ENCODE results near the gene ARSB. TPM values are rescaled to one million over a fixed set of nuclear protein-coding genes. Genes with fewer than 3 reads are reported as not detected.
A peak's percentile ranks its signal among the peaks of the same experiment; 100 is the strongest.

Gene ARSB
- total and polyA plus RNA-seq, 12 donors = 1.9 to 24.5 (median 14.5) TPM

- no peak overlapping the region for H3K27ac ChIP-seq
- no peak overlapping the region for H3K4me3 ChIP-seq
- H3K27me3 ChIP-seq = no peaks in the 10 kb centered on the region
- no peaks in the 10 kb centered on the region for H3K36me3 ChIP-seq (replicated peaks in 1 of 2)
- no peak for DNase-seq
- intact Hi-C loops (cut with DNase I) = no loop called here
- peaks cover 4 to 16% of the 10 kb centered on the region in 2 donors for H3K4me1 ChIP-seq (replicated peaks in 1 of 2)
- WGBS, 4 donors = 84 to 93% (median 86%) methylated on average over 6 of the region's 6 CpGs
- TF ChIP-seq, protein P1, sequence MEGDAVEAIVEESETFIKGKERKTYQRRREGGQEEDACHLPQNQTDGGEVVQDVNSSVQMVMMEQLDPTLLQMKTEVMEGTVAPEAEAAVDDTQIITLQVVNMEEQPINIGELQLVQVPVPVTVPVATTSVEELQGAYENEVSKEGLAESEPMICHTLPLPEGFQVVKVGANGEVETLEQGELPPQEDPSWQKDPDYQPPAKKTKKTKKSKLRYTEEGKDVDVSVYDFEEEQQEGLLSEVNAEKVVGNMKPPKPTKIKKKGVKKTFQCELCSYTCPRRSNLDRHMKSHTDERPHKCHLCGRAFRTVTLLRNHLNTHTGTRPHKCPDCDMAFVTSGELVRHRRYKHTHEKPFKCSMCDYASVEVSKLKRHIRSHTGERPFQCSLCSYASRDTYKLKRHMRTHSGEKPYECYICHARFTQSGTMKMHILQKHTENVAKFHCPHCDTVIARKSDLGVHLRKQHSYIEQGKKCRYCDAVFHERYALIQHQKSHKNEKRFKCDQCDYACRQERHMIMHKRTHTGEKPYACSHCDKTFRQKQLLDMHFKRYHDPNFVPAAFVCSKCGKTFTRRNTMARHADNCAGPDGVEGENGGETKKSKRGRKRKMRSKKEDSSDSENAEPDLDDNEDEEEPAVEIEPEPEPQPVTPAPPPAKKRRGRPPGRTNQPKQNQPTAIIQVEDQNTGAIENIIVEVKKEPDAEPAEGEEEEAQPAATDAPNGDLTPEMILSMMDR (IDR thresholded peaks at IDR 0.05) = no peak
- no peak for TF ChIP-seq POLR2A (IDR thresholded peaks at IDR 0.05)
- no peaks in the 10 kb centered on the region for H3K9me3 ChIP-seq (replicated peaks in 1 of 3)
These were observed 223.3 kb downstream of the ARSB start for GRCh38 chr5:78761840-78762239.

DNA sequence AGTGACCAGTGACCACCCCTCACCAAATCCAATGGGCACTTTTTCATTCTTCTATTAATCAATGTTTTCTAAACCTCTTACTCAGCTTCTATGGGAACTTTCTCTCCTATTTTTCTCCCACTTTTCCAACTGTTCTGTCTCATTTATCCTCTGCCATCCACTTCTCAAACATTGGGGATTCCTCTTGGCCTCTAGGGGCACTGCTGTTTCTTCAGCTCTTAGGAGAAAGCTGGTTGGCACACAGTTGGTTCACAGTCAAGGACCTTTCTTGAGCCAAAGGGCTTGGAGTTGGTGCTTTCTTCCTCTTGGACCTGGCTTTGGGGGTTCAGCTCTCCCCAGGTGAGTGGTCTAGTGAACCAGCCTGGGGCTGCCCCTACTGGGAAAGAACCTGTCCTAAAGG is 224.3 kb downstream of the ARSB start:
- Histone ChIP-seq H3K27me3 (no peaks in the 10 kb centered on the region), H3K4me1 (replicated peaks in 1 of 2) (peaks cover 4 to 16% of the 10 kb centered on the region in 2 donors), H3K36me3 (replicated peaks in 1 of 2) (no peaks in the 10 kb centered on the region), H3K4me3 (no peak overlapping the region), H3K9me3 (replicated peaks in 1 of 3) (no peaks in the 10 kb centered on the region), H3K27ac (no peak overlapping the region)
- TF ChIP-seq POLR2A (IDR thresholded peaks at IDR 0.05) = no peak
- TF ChIP-seq, protein P1 (IDR thresholded peaks at IDR 0.05) = no peak
- DNase-seq = no peak
- intact Hi-C loops (cut with DNase I) = no loop called here

- WGBS, 4 donors = 83 to 90% (median 87%) methylated on average over 3 of the region's 3 CpGs
- H3K27ac ChIP-seq = no peak overlapping the region
- intact Hi-C loops (cut with DNase I) = no loop called here
- no peak for DNase-seq
- no peaks in the 10 kb centered on the region for H3K36me3 ChIP-seq (replicated peaks in 1 of 2)
- H3K4me3 ChIP-seq = no peak overlapping the region
- peaks cover 4 to 16% of the 10 kb centered on the region in 2 donors for H3K4me1 ChIP-seq (replicated peaks in 1 of 2)
- H3K27me3 ChIP-seq = no peaks in the 10 kb centered on the region
- no peak for TF ChIP-seq POLR2A (IDR thresholded peaks at IDR 0.05)
- TF ChIP-seq, protein P1 (IDR thresholded peaks at IDR 0.05) = no peak
- no peaks in the 10 kb centered on the region for H3K9me3 ChIP-seq (replicated peaks in 1 of 3)
These were observed 224.7 kb downstream of the ARSB start for GRCh38 chr5:78760366-78760765.

GRCh38 chr5:78758169-78758839 is 226.8 kb downstream of the ARSB start:
- Histone ChIP-seq H3K27ac (peak overlapping the region in 1 of 5 donors; percentile 5), H3K9me3 (replicated peaks in 1 of 3) (no peaks in the 10 kb centered on the region), H3K4me3 (no peak overlapping the region), H3K4me1 (replicated peaks in 1 of 2) (peaks cover 4 to 16% of the 10 kb centered on the region in 2 donors), H3K27me3 (no peaks in the 10 kb centered on the region), H3K36me3 (replicated peaks in 1 of 2) (no peaks in the 10 kb centered on the region)
- intact Hi-C loops (cut with DNase I) = no loop called here
- peak in 2 of 7 donors; percentile 21 to 53 for DNase-seq
- TF ChIP-seq POLR2A (IDR thresholded peaks at IDR 0.05) = no peak
- TF ChIP-seq, protein P1 (IDR thresholded peaks at IDR 0.05) = no peak
- WGBS, 4 donors = 53 to 64% (median 58%) methylated on average over 2 of the region's 2 CpGs
